ENCODE data around the gene MYL4.
"Not testable (repeated sequence)": the region's sequence is repeated elsewhere in the genome, so short reads cannot be mapped to it uniquely, and the experiment has no call there.

MYL4 gene

DNA sequence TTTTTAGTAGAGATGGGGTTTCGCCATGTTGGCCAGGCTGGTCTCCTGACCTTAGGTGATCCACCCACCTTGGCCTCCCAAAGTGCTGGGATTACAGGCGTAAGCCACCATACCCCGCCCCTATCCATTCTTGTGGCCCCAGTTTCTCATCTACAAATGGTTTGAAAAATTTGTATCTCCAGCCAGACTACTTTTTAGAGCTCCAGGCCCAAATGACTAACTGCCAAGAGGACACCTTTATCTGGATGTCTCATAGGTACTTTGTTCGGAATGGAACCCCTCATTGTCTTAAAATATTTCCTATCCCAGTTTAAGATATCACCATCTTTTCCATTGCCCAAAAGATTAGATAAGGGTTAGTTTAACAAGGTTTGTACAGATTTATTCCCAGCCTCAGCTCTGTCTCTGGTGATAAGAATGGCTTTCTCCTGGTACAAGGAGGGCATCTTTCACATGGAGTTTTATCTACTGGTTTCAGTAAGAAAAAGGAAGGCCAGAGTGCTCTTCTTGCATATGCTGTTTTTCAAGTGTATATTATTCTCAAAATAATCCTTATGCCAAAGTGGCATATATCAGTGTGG is 15.1 kb upstream of the MYL4 start:
- no peak for DNase-seq

DNA sequence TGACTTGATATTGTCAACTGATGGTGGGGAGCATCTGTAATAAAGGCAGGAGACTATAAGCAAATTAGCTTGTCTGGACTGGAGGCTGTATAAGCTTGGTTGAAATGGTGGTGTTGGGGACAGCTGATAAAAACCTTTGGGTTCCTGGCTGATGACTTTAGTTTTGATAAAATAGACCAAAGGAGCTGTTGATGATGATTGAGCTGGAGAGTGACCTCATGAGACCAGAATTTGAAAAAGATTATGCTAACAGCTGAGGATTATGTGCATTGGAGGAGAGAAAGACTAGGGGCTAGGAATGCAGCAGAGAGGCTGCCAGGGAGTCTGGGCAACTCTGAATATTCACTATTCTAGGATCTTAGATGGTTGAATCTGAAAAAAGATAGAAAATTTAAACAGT is 11.3 kb upstream of the MYL4 start:
- no peak for DNase-seq

GRCh38 chr17:47199627-47200324 is 9.4 kb upstream of the MYL4 start:
- no peak for DNase-seq

- DNase-seq: no peak
Observed at GRCh38 chr17:47200325-47200664, 8.9 kb upstream of the MYL4 start.

GRCh38 chr17:47201166-47201565 is 8.0 kb upstream of the MYL4 start:
- no peak for DNase-seq

GRCh38 chr17:47203984-47204721 is 5.0 kb upstream of the MYL4 start:
- peak; percentile 50 to 52 for DNase-seq

- DNase-seq: no peak
Observed at GRCh38 chr17:47204722-47205418, 4.3 kb upstream of the MYL4 start.

- peak; percentile 58 to 61 for DNase-seq
Observed at GRCh38 chr17:47205419-47205963, 3.7 kb upstream of the MYL4 start.

DNA sequence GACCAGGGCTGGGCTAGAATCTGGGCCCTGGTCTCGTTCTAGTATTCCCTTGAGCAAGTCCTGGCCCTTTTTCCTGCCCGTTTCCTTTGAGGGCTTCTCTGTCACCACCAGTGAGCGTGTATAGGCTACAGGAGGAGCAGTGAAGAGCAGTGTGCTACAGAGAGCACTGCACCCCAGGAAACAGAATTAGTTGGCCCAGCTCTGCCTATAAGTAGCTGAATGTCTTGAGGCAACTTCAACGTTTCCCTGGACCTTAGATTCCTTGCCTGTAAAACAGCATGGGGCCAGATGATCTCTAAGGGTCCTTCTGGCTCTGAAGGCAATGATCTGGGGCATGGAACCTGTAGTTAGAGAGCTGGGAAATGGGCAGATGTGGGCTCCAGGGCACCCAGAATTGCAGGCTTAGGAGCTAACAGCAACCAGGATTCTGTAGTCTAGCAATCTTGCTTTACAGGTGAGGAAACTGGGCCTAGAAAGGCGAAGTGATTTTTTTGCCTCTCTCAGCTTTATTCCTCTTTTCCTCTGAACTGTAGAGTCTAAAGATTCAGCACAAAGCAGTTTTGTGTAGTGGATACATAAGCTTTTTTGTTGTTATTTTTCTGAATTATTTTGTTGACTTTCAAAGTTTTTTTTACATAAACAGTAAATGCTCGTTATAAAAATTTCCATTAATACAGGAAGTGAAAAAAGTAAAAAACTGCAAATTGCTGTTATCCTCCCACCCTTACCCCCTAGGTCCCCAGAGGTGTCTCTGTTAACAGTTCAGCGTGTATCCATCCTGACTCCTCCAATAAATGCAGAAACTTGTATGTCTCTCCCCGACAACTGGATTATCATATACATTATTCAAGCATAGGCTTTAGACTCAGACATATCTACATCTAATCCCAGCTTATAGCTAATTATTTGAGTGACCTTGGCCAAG is 1.7 kb upstream of the MYL4 start:
- DNase-seq: no peak

DNA sequence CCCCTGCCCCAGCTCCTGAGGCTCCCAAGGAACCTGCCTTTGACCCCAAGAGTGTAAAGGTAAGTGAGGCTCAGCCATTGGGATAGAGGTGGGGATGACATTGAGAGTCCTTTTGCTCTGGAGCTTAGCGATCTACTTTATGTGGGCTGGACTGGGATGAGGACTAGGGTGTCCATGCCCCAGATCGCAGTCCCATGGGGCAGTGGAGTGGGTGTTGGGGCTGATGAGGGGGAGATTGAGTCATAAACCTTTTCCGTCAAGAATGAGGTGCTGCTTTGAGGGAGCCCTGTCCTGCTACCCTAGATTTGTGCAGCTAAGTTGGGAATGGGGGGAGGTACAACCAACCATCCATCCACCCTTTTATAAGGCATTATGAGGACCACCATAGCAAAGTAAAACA is 351 bp downstream of the MYL4 start:
- no peak for DNase-seq

DNA sequence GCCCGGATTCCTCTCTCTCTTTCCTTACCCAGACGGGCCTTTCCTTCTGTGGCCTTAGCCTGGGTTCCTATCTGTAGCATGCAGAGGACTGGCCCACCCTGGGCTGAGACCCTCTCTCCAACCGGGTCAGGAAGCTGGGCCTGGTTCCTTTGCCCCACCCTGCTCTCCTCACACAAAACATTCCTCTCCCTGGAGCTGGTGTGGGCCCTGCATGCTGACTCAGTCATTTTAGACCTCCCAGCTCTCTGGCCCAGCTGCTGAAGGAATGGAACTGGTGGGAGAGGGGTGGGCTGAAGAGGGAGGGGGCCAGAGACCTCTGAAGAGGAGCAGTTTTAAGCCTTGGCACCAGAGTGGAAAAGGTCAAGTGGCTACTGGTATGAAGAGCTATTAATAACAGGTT is 957 bp downstream of the MYL4 start:
- no peak for DNase-seq

DNA sequence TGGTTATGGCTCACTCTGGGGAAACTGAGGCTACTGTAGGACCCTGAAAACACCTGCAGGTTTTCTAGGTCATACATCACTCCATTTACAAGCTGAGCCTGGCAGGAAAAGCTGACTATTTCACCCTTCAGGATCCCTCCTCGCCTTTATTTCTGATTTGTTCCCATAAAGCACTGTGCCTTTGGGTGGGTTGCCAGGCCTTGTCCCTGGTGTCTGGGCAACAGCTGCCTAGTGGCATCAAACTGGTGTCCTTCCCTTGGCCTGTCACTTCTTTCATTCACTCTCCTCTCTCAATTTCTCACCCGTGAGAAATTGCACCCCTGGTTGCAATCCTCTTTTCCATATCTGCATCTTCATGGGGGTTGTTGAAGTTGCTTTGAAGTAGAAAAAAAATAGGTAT is 1.6 kb downstream of the MYL4 start:
- DNase-seq: no peak

DNA sequence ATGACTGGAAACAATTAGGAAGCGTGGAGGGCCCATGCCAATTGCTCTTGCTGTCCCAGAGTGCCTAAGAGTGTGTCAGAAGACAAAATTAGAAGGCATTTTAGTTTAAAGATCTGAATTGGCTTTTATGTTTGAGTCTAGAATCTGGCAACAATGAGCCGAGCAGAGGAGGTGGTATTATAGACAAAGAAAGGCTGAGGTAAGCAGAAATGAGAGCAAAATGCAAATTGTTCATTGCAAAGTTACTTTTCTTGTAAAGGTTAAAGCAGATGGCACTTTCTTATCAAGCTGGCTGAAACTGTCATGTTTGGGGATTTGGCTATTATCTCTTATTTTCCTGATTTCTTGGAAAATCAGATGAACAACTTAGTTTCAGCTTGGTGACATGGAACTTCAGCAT is 3.3 kb downstream of the MYL4 start:
- no peak for DNase-seq

DNA sequence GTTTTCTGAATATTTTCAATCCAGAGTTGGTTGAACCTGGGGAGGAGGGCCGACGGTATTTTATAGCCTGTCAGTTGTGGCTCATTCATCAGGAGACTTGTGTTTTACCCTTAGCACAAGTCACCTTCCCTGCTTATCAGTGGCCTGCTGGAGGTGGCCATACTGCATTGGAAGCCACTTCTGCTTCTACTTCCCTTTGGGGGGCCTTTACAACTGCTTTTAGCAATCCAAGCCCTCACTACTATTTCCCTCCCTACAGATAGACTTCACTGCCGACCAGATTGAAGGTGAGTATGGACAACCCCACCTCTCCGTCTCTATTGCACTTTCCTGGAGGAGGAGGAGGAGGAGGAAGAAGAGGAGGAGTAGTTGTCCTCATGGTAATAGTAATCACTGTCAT is 4.4 kb downstream of the MYL4 start:
- DNase-seq: no peak

DNA sequence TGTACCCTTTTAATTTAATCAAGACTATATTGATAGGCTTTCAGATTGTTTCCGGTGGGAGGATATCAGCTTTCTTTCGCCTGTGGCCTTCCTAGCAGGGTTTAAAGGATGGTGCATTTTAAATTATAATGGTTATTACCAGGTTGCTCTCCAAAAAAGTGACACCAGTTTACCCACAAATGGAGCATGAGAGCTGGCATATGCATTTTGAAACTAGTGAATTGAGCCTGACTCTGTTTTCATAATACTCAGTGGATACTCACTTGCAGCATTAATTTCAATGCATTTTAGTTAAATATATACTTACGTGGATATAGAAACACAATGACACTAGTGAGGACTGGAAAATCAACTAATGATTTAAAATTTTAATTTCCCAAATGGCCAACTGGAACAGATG is 5.8 kb downstream of the MYL4 start:
- DNase-seq: no peak

DNA sequence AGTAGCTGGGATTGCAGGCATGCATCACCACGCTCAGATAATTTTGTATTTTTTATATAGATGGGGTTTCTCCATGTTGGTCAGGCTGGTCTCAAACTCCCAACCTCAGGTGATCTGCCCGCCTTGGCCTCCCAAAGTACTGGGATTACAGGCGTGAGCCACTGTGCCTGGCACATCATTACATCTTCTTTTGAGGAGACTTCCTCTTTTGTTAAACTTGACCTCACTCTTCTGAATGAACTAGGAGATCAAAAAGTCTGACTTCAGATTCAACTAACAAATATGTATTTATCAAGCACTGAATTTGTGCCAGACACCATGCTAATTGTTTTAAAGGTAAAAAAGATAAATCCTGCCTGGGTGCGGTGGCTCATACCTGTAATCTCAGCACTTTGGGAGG is 7.7 kb downstream of the MYL4 start:
- DNase-seq: not testable (repeated sequence)

GRCh38 chr17:47217279-47217678 is 8.1 kb downstream of the MYL4 start:
- DNase-seq: not testable (repeated sequence)

- DNase-seq: no peak
Observed at GRCh38 chr17:47218896-47219430, 9.8 kb downstream of the MYL4 start.

- DNase-seq: no peak
Observed at GRCh38 chr17:47219621-47220475, 10.7 kb downstream of the MYL4 start.

- DNase-seq: no peak
Observed at GRCh38 chr17:47220531-47220999, 11.4 kb downstream of the MYL4 start.

GRCh38 chr17:47221154-47221553 is 12.0 kb downstream of the MYL4 start:
- DNase-seq: no peak
